GM21515 (cell line): Measurements from ENCODE around the gene MBD6.
"Not testable (repeated sequence)": the region's sequence is repeated elsewhere in the genome, so short reads cannot be mapped to it uniquely, and the experiment has no call there.

ENCODE experiments used
- ATAC-seq: cut with Tn5 transposase; IDR thresholded peaks from one replicate; pipeline ENCODE4 v1.9.1; 2021; ENCODE audit not compliant: unreplicated experiment

MBD6 gene

GRCh38 chr12:57488402-57489156 is 34.0 kb upstream of the MBD6 start:
- peak; percentile 1 for ATAC-seq

DNA sequence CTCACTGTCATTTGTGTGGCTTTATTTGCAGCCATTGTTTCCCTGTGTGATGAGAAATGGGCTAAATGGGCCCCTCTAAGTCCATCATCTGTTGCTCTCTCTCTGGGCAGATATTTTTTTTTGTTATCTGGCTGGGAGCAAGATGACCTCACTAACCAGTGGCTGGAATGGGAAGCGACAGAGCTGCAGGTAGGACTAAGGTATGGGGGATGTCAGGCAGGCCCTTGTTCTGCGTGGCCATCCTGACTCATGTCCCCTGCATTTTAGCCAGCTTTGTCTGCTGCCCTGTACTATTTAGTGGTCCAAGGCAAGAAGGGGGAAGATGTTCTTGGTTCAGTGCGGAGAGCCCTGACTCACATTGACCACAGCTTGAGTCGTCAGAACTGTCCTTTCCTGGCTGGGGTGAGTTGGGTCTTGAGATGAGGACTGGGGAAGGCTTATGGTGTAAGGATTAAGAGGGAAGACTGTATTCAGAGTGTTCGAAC is 33.4 kb upstream of the MBD6 start:
- ATAC-seq, result no peak

GRCh38 chr12:57490126-57490525 is 32.5 kb upstream of the MBD6 start:
- ATAC-seq, result no peak

- no peak for ATAC-seq
Measured at GRCh38 chr12:57491393-57492280, 31.0 kb upstream of the MBD6 start.

DNA sequence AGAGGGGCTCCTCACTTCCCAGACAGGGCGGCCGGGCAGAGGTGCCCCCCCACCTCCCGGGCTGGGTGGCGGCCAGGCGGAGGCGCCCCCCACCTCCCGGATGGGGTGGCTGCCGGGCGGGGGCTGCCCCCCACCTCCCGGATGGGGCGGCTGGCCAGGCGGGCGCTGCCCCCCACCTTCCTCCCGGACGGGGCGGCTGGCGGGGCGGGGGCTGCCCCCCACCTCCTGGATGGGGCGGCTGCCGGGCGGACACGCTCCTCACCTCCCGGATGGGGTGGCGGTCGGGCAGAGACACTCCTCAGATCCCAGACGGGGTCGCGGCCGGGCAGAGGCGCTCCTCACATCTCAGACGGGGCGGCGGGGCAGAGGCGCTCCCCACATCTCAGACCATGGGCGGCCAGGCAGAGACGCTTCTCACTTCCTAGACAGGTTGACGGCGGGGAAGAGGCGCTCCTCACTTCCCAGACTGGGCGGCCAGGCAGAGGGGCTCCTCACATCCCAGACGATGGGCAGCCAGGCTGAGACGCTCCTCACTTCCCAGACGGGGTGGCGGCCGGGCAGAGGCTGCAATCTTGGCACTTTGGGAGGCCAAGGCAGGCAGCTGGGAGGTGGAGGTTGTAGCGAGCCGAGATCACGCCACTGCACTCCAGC is 27.4 kb upstream of the MBD6 start:
- ATAC-seq, result not testable (repeated sequence)

DNA sequence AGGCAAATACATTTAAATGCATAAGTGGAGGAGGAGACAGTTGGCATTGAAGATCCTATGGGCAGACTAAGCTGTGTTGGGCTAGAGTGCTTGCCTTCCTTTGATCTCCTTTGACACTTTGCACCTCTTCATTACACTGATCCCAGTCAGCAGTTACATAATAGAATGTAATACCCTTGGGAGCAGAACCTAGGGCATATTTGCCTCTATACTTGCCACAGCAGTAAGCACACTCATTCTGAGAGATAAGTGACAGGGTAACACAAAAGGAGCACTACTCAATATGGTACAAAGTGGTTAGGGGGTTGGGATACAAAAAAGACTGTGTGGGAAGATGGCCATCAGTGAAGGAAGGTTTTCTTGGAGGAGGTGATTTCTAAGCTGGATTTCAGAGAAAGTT is 25.8 kb upstream of the MBD6 start:
- ATAC-seq, result no peak

GRCh38 chr12:57497223-57498131 is 25.1 kb upstream of the MBD6 start:
- ATAC-seq, result no peak

DNA sequence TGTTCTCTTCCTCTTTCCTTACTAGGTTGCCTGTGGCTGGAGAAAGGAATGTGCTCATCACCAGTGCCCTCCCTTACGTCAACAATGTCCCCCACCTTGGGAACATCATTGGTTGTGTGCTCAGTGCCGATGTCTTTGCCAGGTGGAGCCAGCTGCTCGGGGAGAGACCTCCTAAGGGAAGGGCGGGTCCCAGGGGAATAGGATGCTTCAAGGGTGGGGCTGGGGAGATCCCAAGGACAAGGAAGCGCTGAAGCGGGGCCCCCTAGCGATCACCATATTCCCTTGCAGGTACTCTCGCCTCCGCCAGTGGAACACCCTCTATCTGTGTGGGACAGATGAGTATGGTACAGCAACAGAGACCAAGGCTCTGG is 24.5 kb upstream of the MBD6 start:
- ATAC-seq, result no peak

- ATAC-seq, result no peak
Measured at GRCh38 chr12:57498571-57498970, 24.1 kb upstream of the MBD6 start.

GRCh38 chr12:57500213-57500612 is 22.4 kb upstream of the MBD6 start:
- ATAC-seq, result no peak

- not testable (repeated sequence) for ATAC-seq
Measured at GRCh38 chr12:57502311-57502969, 20.2 kb upstream of the MBD6 start.

DNA sequence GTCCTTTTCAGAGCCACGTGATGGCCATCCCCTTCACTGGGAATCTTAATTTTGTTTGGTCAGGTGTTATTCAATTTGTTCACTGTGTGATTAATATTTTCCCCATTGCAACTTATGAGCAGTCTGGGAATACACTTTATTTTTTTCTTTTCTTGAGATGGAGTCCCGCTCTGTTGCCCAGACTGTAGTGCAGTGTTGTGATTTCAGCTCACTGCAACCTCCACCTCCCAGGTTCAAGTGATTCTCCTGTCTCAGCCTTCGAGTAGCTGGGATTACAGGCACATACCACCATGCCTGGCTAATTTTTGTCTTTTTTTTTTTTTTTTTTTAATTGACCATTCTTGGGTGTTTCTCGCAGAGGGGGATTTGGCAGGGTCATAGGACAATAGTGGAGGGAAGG is 16.1 kb upstream of the MBD6 start:
- not testable (repeated sequence) for ATAC-seq

GRCh38 chr12:57507796-57508195 is 14.8 kb upstream of the MBD6 start:
- ATAC-seq, result not testable (repeated sequence)

- no peak for ATAC-seq
Measured at GRCh38 chr12:57511161-57511560, 11.5 kb upstream of the MBD6 start.

- ATAC-seq, result no peak
Measured at GRCh38 chr12:57511588-57512325, 10.9 kb upstream of the MBD6 start.

GRCh38 chr12:57512665-57513064 is 10.0 kb upstream of the MBD6 start:
- no peak for ATAC-seq

GRCh38 chr12:57513266-57513665 is 9.4 kb upstream of the MBD6 start:
- ATAC-seq, result no peak

GRCh38 chr12:57513677-57514076 is 8.9 kb upstream of the MBD6 start:
- not testable (repeated sequence) for ATAC-seq

- not testable (repeated sequence) for ATAC-seq
Measured at GRCh38 chr12:57514246-57514645, 8.4 kb upstream of the MBD6 start.
